H1 (cell line): ENCODE results near the gene TMEM200B. TPM values are rescaled to one million over a fixed set of nuclear protein-coding genes. Genes with fewer than 3 reads are reported as not detected.

Experiments used
- CTCF ChIA-PET: fragments of 300-600 bp; sonication (Branson Sonifier 250); formaldehyde crosslinking; loops from one replicate; lab custom pipeline; 2021; ENCODE audit not compliant: partially characterized antibody; lab: Charles Lee
- POLR2A ChIA-PET: fragments of 300-600 bp; sonication (Branson Sonifier 250); formaldehyde crosslinking; loops from one replicate; lab custom pipeline; 2021; ENCODE audit warnings: inconsistent platforms; ENCODE audit not compliant: partially characterized antibody; lab: Charles Lee
- DNase-seq, 2 experiments: peaks; one replicate each; pipeline versions ENCODE4 v3.0.0 to v3.0.0-alpha.2; 2010 to 2022; ENCODE audit warnings: low spot score in 2 of 2, low read depth in 1 of 2, mixed read lengths in 1 of 2
- FAIRE-seq: peaks from 2 replicates; lab custom pipeline; 2011; peaks lifted over from hg19 to GRCh38; lab: Jason Lieb, UNC
- H2AFZ ChIP-seq: 2 replicates; pipeline ENCODE4 v1.8.1; 2012; ENCODE audit warnings: low read length, inconsistent platforms
- H2AK5ac ChIP-seq: 2 replicates; pipeline ENCODE4 v1.6.1; 2013; ENCODE audit warnings: low read depth, low read length
- H2BK120ac ChIP-seq: replicated peaks from 2 replicates; pipeline ENCODE3; 2013; ENCODE audit warnings: low read depth, low read length, inconsistent platforms
- H2BK12ac ChIP-seq: 2 replicates; pipeline ENCODE4 v1.6.1; 2013; ENCODE audit warnings: low read depth, low read length
- H2BK15ac ChIP-seq: 2 replicates; pipeline ENCODE4 v1.6.1; 2013; ENCODE audit warnings: low read length
- H2BK20ac ChIP-seq: 2 replicates; pipeline ENCODE4 v1.6.1; 2013; ENCODE audit warnings: low read length
- H2BK5ac ChIP-seq: 2 replicates; pipeline ENCODE4 v1.6.1; 2013; ENCODE audit warnings: low read depth, low read length
- H3K14ac ChIP-seq: 2 replicates; pipeline ENCODE4 v1.6.1; 2013; ENCODE audit warnings: inconsistent platforms; ENCODE audit not compliant: insufficient read length
- H3K18ac ChIP-seq: 2 replicates; pipeline ENCODE4 v1.6.1; 2013; ENCODE audit warnings: low read length; ENCODE audit errors: extremely low read depth
- H3K23ac ChIP-seq: 2 replicates; pipeline ENCODE4 v1.6.1; 2013; ENCODE audit warnings: inconsistent platforms; ENCODE audit not compliant: insufficient read length
- H3K23me2 ChIP-seq: 2 replicates; pipeline ENCODE4 v1.6.1; 2013; ENCODE audit warnings: low read depth, low read length
- H3K27ac ChIP-seq: 2 replicates; pipeline ENCODE4 v1.6.1; 2011; ENCODE audit warnings: low read depth, low read length, inconsistent platforms
- H3K27me3 ChIP-seq, 4 experiments: replicated peaks in 1 of 4; 1 replicate in 1 of 4; 2 replicates in 3 of 4; pipeline versions ENCODE4 v1.6.1 to v1.8.1; 2011 to 2013; ENCODE audit warnings: low read length in 3 of 4, mild to moderate bottlenecking in 3 of 4, inconsistent platforms in 2 of 4, mixed read lengths in 2 of 4, moderate library complexity in 1 of 4; ENCODE audit not compliant: control insufficient read depth in 3 of 4, insufficient read depth in 3 of 4; ENCODE audit errors: extremely low read depth in 1 of 4
- H3K36me3 ChIP-seq, 4 experiments: 2 replicates each; pipeline versions ENCODE4 v1.6.1 to v1.8.1; 2011 to 2013; ENCODE audit warnings: mild to moderate bottlenecking in 4 of 4, low read length in 3 of 4, moderate library complexity in 2 of 4, control low read depth in 1 of 4, inconsistent platforms in 1 of 4; ENCODE audit not compliant: insufficient read depth in 4 of 4, control insufficient read depth in 2 of 4
- H3K4ac ChIP-seq: replicated peaks from 2 replicates; pipeline ENCODE3; 2013; ENCODE audit warnings: low read length, low read depth, mixed read lengths, inconsistent platforms; ENCODE audit not compliant: insufficient read length
- H3K4me1 ChIP-seq, 4 experiments: replicated peaks in 1 of 4; 1 replicate in 1 of 4; 2 replicates in 3 of 4; pipeline versions ENCODE4 v1.6.1 to v1.8.1; 2011 to 2013; ENCODE audit warnings: low read length in 3 of 4, inconsistent platforms in 2 of 4, mixed read lengths in 1 of 4; ENCODE audit not compliant: insufficient read depth in 4 of 4, control insufficient read depth in 3 of 4
- H3K4me2 ChIP-seq, 2 experiments: 2 replicates each; pipeline versions ENCODE4 v1.6.1 to v1.8.1; 2011 to 2013; ENCODE audit warnings: low read depth in 2 of 2, low read length in 2 of 2, control low read depth in 1 of 2, inconsistent platforms in 1 of 2, mild to moderate bottlenecking in 1 of 2; ENCODE audit not compliant: insufficient read depth in 1 of 2
- H3K4me3 ChIP-seq, 4 experiments: fragments of 200-600, 300-600 bp in 1 of 4; sonication (generic), shearing (Covaris generic), sonication (Bioruptor Twin) in 1 of 4; 2 replicates each; pipeline versions ENCODE4 v1.5.1 to v1.8.1; 2011 to 2016; ENCODE audit warnings: low read length in 4 of 4, low read depth in 3 of 4, control low read depth in 2 of 4, inconsistent platforms in 2 of 4, mild to moderate bottlenecking in 2 of 4, mixed read lengths in 1 of 4, moderate library complexity in 1 of 4; ENCODE audit not compliant: insufficient read depth in 2 of 4; ENCODE audit errors: extremely low read depth in 1 of 4
- H3K56ac ChIP-seq: replicated peaks from 2 replicates; pipeline ENCODE3; 2013; ENCODE audit warnings: low read depth, mild to moderate bottlenecking, mixed read lengths, low read length, inconsistent platforms; ENCODE audit not compliant: insufficient read length
- H3K79me1 ChIP-seq: 2 replicates; pipeline ENCODE4 v1.6.1; 2013; ENCODE audit warnings: low read depth, low read length, control low read depth
- H3K79me2 ChIP-seq, 2 experiments: 2 replicates each; pipeline versions ENCODE4 v1.6.1 to v1.8.1; 2012 to 2013; ENCODE audit warnings: low read length in 2 of 2, mild to moderate bottlenecking in 2 of 2, inconsistent platforms in 1 of 2; ENCODE audit not compliant: insufficient read depth in 2 of 2, control insufficient read depth in 1 of 2
- H3K9ac ChIP-seq, 4 experiments: replicated peaks in 1 of 4; 1 replicate in 1 of 4; 2 replicates in 3 of 4; pipeline versions ENCODE4 v1.6.1 to v1.8.1; 2011 to 2013; ENCODE audit warnings: low read depth in 3 of 4, low read length in 3 of 4, control low read depth in 2 of 4, mild to moderate bottlenecking in 2 of 4, moderate library complexity in 2 of 4, inconsistent platforms in 1 of 4; ENCODE audit errors: extremely low read depth in 1 of 4
- H3K9me3 ChIP-seq, 2 experiments: 2 replicates each; pipeline versions ENCODE4 v1.6.1 to v1.8.1; 2012 to 2013; ENCODE audit warnings: mild to moderate bottlenecking in 2 of 2, moderate library complexity in 2 of 2, control low read depth in 1 of 2, inconsistent platforms in 1 of 2, low read depth in 1 of 2, low read length in 1 of 2, mixed read lengths in 1 of 2; ENCODE audit not compliant: insufficient read depth in 2 of 2
- H4K20me1 ChIP-seq, 2 experiments: replicated peaks in 1 of 2; 2 replicates each; pipeline versions ENCODE3 to v1.8.1; 2011 to 2013; ENCODE audit warnings: inconsistent platforms in 2 of 2, low read length in 2 of 2, mild to moderate bottlenecking in 1 of 2; ENCODE audit not compliant: insufficient read depth in 2 of 2, control insufficient read depth in 1 of 2
- H4K5ac ChIP-seq: 2 replicates; pipeline ENCODE4 v1.6.1; 2013; ENCODE audit warnings: low read length, low read depth, mixed read lengths, inconsistent platforms; ENCODE audit not compliant: insufficient read length
- H4K8ac ChIP-seq: 2 replicates; pipeline ENCODE4 v1.8.0; 2013; ENCODE audit warnings: mild to moderate bottlenecking, moderate library complexity, low read length, inconsistent platforms; ENCODE audit not compliant: insufficient read depth; ENCODE audit errors: extremely low read depth
- H4K91ac ChIP-seq: replicated peaks from 2 replicates; pipeline ENCODE3; 2013; ENCODE audit warnings: low read length, mixed read lengths, inconsistent platforms; ENCODE audit not compliant: insufficient read length
- BACH1 ChIP-seq: IDR thresholded peaks from 2 replicates; pipeline ENCODE4 v1.6.1; 2012; ENCODE audit warnings: low read length, improper control_type of control experiment
- MAFK ChIP-seq: IDR thresholded peaks from 2 replicates; pipeline ENCODE4 v1.6.1; 2012; ENCODE audit warnings: low read depth, mild to moderate bottlenecking, improper control_type of control experiment, low read length
- POLR2A ChIP-seq, 2 experiments: IDR thresholded peaks; 1 replicate in 1 of 2; 2 replicates in 1 of 2; pipeline ENCODE4 v1.6.1; 2011; ENCODE audit warnings: low read depth in 2 of 2, low read length in 2 of 2, mild to moderate bottlenecking in 2 of 2; ENCODE audit errors: control extremely low read depth in 1 of 2
- SAP30 ChIP-seq: fragments of 300-600 bp; sonication (generic); IDR thresholded peaks from 2 replicates; pipeline ENCODE4 v1.7.1; 2012; ENCODE audit warnings: low read length, moderate library complexity, mild to moderate bottlenecking, inconsistent platforms; ENCODE audit not compliant: insufficient read depth, insufficient replicate concordance
- TAF1 ChIP-seq: IDR thresholded peaks from 2 replicates; pipeline ENCODE4 v1.6.1; 2011; ENCODE audit warnings: mild to moderate bottlenecking, low read depth, low read length
- WGBS, 2 experiments: shearing (Covaris generic) in 1 of 2; methylation state at CpG; one replicate each; pipeline versions ENCODE4 v1.1.6 to v1.1.7; 2013 to 2015; ENCODE audit warnings: low lambda C conversion rate in 2 of 2, mixed read lengths in 2 of 2, inconsistent platforms in 1 of 2, low coverage in 1 of 2, missing lambda C conversion rate in 1 of 2; ENCODE audit not compliant: insufficient replicate concordance in 2 of 2, insufficient coverage in 1 of 2, insufficient read length in 1 of 2; ENCODE audit errors: extremely low coverage in 1 of 2, missing lambda C conversion rate in 1 of 2; 5-methylcytosine and 5-hydroxymethylcytosine counted together
- polyA plus RNA-seq, 7 experiments: library from polyadenylated mRNA; depleted of rRNA in 3 of 7; stranded (reverse) in 5 of 7; unstranded in 2 of 7; fragments of >200 nt in 5 of 7; fragments of 200-250 nt in 2 of 7; gene quantifications; 1 replicate in 5 of 7; 2 replicates in 1 of 7; 4 replicates in 1 of 7; pipeline versions ENCODE4 v1.2.1 to v1.2.3, GENCODE V29; 2011 to 2013; ENCODE audit warnings: missing spikeins in 2 of 7, mixed read lengths in 2 of 7
- total RNA-seq: library from RNA; stranded (reverse); fragmentation: NEBNext Ultra II Directional; extraction: Animal tissue kit (Norgen Biotek cat#: 25700); gene quantifications from 2 replicates; pipeline ENCODE4 v1.2.1, GENCODE V29; 2021
- TF ChIP-seq, protein P1 (sequence below): IDR thresholded peaks from 2 replicates; pipeline ENCODE4 v1.6.1; 2012; ENCODE audit warnings: low read length, inconsistent platforms

Gene TMEM200B
- total and polyA plus RNA-seq, 2 of the 8 experiments (the other 6 are each of a cell fraction or from before 2014, with no cell fraction given), result 4.9 to 11.0 TPM

DNA sequence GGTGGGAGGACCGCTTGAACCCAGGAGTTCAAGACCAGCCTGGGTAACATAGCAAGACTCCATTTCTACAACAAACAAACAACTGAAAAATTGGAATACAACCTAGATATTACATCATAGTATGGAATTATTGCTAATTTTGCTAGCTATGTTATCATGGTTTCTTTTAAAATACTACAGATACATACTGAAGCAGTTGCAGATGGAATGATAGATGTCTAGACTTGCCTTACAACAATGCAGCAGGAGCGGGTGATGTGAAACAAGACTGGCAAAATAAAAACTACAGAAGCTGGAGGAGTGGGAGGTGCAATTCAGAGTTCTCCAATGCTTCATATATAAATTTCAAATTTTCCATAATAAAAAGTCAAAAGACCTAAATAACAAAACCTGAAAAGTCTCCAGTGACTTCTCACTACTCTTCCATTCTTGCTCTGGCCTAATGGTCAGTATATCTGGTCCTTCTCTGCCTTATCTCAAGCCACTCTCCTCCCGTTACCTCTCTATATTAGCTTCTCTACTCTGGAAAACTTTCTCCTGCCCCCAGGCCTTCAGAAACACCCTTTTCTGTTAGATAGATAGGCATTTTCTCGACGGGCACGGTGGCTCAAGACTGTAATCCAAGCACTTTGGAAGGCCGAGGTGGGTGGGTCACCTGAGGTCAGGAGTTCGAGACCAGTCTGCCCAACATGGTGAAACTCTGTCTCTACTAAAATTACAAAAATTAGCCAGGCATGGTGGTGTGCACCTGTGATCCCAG lies 28.5 kb upstream of the TMEM200B start:
- Histone ChIP-seq H2BK5ac (no peak overlapping the region), H2AK5ac (no peak overlapping the region), H3K4me3 (no peak overlapping the region), H3K4ac (no peak overlapping the region), H3K18ac (no peak overlapping the region), H3K9ac (no peak overlapping the region), H3K79me1 (no peaks in the 10 kb centered on the region), H4K8ac (no peak overlapping the region), H3K23me2 (no peaks in the 10 kb centered on the region), H4K91ac (no peak overlapping the region), H3K27me3 (no peaks in the 10 kb centered on the region), H2BK12ac (no peak overlapping the region), H4K20me1 (no peaks in the 10 kb centered on the region), H2BK15ac (no peak overlapping the region), H3K56ac (no peak overlapping the region), H3K14ac (no peak overlapping the region), H3K9me3 (no peaks in the 10 kb centered on the region), H3K23ac (no peak overlapping the region), H3K4me2 (no peak overlapping the region), H3K36me3 (peaks cover 30 to 98% (median 79%) of the 10 kb centered on the region in 4 experiments), H3K79me2 (peaks cover 0 to 8% of the 10 kb centered on the region in 2 experiments; a peak in 1 of 4 replicates), H3K4me1 (no peaks in the 10 kb centered on the region; a peak in 1 of 7 replicates), H2BK20ac (no peak overlapping the region), H2BK120ac (no peak overlapping the region), H3K27ac (no peak overlapping the region), H2AFZ (no peak overlapping the region), H4K5ac (no peak overlapping the region)
- POLR2A ChIA-PET, result interaction anchor here (1.4 kb wide), 1 partner anchor 27 kb away, joined by 4 read pairs; no protein-coding TSS in a partner anchor
- DNase-seq (no peak), FAIRE-seq (no peak)
- WGBS, 2 experiments, result 96% methylated on average over 8 of the region's 8 CpGs; no CpG with 5 or more reads in 1 of the 2 experiments
- CTCF ChIA-PET, result interaction anchor here (0.8 to 2.0 kb wide), 3 partner anchors 29 to 50 kb away, joined by 3 to 6 read pairs (median 4); no protein-coding TSS in a partner anchor
- no peak for TF ChIP-seq TAF1
- no peak for TF ChIP-seq SAP30
- TF ChIP-seq POLR2A (IDR thresholded peaks at IDR 0.05; ENCODE audit: control extremely low read depth in 1 of 2, low read depth in 2 of 2, low read length in 2 of 2), result no peak
- no peak for TF ChIP-seq BACH1
- TF ChIP-seq MAFK, result no peak
- TF ChIP-seq, protein P1, sequence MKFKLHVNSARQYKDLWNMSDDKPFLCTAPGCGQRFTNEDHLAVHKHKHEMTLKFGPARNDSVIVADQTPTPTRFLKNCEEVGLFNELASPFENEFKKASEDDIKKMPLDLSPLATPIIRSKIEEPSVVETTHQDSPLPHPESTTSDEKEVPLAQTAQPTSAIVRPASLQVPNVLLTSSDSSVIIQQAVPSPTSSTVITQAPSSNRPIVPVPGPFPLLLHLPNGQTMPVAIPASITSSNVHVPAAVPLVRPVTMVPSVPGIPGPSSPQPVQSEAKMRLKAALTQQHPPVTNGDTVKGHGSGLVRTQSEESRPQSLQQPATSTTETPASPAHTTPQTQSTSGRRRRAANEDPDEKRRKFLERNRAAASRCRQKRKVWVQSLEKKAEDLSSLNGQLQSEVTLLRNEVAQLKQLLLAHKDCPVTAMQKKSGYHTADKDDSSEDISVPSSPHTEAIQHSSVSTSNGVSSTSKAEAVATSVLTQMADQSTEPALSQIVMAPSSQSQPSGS, result no peak
